GM12873 (cell line): ENCODE data around the gene FAM222B.

Experiments
- TF ChIP-seq, protein P1 (sequence below): IDR thresholded peaks from 2 replicates; pipeline ENCODE4 v1.5.1; 2012; ENCODE audit warnings: low read depth, mild to moderate bottlenecking, moderate library complexity, low read length, control low read depth; ENCODE audit not compliant: insufficient read depth; ENCODE audit errors: missing control alignments

The FAM222B gene

DNA sequence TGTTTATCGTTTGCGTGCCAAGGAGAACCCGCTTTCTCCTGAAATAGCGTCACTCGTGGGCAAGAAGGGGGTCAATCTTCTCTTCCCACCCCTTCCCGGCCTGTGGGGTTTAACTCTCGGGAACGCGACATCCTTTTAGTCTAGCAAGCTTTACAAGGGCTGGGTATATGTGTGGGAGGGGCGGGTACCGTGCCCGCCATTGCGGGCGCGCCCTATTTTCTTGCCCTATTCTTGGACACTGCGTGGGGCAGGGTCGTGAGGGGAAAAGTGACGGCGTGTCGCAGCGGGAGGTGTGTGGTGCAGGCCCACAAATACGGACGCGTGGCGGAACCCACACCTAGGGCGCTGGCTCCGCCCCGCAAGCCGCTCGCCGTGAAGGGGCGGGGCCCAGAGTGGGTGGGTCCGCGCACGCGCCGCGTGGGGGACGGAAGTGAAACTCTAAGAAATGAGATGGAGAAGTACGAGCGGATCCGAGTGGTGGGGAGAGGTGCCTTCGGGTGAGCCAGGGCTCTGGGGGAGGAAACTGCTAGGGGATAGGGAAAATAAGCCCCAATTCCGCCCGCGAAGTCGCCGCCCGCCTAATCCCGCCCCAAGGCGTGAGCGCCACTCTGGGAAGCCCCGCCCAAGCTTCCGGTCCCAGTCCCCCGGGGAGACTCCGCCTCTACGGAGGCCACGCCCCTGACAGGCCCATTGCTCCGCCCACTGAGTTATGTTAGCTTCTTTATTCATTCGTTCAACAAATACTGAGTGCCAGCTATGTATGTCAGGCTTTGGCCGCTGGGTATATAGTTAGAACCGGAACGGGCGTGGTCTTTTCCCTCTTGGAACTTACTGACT lies 114.0 kb downstream of the FAM222B start, which contains the start of gene NEK8:
Gene NEK8 (plus strand): TSS at position 425 of the 837 bp plus-strand sequence. CDS start 26 bp downstream, at position 451.
- TF ChIP-seq, protein P1, sequence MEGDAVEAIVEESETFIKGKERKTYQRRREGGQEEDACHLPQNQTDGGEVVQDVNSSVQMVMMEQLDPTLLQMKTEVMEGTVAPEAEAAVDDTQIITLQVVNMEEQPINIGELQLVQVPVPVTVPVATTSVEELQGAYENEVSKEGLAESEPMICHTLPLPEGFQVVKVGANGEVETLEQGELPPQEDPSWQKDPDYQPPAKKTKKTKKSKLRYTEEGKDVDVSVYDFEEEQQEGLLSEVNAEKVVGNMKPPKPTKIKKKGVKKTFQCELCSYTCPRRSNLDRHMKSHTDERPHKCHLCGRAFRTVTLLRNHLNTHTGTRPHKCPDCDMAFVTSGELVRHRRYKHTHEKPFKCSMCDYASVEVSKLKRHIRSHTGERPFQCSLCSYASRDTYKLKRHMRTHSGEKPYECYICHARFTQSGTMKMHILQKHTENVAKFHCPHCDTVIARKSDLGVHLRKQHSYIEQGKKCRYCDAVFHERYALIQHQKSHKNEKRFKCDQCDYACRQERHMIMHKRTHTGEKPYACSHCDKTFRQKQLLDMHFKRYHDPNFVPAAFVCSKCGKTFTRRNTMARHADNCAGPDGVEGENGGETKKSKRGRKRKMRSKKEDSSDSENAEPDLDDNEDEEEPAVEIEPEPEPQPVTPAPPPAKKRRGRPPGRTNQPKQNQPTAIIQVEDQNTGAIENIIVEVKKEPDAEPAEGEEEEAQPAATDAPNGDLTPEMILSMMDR: no peak

DNA sequence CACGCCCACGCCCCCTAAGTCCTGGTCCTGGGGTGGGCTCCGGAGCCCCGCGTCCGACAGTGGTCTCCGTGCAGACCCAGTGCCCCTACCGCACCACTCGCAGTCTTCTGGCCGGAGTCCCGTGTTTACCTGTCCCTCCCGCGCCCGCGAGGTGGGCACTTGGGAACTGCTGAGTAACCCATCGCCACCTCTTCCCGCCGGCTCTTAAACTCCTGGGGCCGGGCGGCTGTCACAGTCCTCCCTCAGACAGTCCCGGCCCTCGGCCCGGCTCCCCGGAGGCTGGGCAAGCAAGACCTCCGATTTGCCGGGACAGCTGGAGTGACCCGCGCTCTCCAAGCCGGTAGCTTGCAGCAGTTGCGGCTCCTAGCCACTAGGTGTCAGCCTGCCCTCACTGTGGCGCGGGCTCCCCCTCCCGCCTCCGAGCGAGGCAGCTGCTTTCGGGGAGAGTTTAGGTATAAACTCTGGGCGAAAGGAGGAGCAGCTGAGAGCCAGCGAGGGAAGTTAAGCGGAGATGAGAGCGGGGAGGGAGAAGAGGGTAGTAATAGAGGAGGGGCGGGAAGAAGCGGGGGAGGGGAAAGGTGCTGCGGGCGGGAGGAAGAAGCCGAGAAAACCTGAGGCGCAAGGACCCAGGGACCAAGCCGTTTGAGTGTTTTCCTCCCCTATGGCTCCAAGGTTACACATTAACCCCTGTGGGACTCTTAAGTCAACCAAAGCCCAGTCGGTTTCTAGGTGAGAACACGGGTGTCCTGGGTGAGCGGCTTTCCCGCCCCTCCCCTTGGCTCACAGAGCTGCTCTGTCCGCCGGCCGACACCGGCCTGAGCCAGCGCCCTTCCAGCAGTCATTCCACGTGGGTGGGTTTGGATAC lies 115.7 kb downstream of the FAM222B start:
- TF ChIP-seq, protein P1: peak; percentile 97

DNA sequence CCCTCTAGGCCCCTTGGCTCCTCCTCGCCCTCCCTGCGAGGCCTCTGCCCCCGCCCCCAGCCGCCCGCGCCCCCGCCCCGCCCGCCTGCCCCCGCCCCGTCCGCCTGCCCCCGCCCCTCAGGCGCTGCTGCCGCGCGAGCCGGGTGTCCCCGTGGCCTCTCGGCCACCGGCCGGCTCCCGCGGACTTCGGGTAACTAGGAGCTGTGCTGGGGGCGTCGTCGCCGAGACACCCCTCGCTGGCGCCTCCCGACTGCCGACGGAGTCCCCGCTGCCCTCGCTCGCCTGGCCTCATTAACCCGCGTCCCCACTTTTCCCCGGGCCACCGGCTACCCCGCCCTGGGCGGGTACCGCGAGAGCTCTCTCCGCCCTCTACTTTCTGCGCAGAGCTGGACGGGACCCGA lies 116.4 kb downstream of the FAM222B start, which contains the start of gene TLCD1:
Gene TLCD1 (minus strand): TSS at position 8 of the 401 bp plus-strand sequence. CDS start 136 bp downstream, outside the sequence.
- TF ChIP-seq, protein P1: no peak

DNA sequence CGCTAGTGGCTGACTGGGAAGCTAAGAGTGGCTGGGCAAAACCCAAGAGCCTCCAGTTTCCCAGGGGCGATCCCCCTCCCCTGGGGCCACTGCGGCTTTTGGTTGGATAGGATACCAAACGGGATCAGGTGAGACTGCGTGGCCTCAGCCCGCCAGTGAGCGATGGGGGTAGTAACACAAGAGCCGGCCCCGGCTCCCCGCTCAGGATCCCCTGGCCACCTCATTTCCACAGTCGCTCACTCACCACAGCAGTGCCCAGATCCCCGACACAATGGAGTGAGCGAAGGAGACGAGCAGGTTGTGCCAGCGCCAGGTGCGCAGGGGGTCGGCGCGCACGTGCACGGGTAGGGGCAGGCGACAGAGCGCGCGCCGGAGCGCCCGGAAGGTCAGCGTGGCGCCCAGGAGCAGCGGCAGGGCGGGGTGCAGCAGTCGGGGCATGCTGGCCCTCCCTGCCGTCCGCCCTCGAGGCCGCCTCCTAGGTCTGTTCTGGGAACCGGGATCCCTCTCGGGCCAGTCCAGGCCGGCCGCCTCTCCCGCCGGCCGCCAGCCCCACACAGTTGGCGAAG lies 116.8 kb downstream of the FAM222B start:
- TF ChIP-seq, protein P1: no peak

DNA sequence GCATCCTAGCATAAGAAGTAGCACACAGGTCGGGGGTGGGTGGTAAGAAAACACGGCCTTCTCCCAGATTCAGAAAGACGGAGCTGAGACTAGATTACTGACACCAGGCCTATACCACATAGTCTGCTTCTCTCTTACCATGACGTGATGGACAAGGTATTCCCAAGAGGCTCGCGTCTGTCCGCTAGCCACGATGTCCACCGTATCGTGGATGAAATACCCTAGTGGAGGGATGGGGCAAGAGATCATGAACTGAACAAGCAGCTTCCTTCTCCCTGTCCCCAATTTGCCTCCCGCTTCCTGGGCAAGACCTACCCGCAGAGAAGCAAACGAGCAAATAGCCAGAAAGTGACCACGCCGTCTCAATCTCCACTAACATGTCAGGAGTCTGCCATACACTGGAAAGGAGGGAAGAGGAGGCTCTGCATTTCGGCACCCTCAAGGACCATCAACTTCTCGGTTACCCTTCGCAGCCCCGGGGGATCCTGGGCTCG lies 117.4 kb downstream of the FAM222B start:
- TF ChIP-seq, protein P1: peak; percentile 43

DNA sequence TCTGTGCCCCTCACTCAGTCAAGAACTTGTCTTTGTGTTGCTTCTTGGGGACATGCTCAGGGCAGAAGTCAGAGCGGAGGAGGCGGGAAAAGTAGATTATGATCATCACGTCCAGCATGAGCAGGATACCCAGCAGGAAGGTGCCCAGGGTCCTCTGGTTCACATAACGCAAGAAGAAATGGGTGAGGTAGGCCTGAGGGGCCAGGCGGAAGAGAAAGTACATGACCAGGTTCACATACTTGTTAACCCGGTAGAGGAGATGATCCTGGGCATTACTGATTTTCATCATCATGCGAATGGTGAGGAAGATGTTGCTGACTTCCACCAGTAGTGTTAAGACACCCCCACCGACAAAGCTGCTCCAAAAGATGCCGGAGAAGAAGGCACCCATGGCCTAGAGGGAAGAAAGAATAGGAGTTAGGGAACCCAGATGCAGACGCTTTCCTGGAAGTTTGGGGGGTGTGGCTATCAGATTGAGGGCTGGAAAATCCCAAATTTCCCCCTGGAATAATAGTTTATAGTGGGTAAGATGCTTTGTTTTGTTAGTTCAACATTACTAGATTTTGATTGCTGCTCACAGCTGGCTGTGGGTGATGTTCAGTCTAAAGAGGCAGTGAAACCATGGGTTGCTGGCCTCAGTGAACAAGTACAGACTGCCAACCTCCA lies 118.0 kb downstream of the FAM222B start:
- TF ChIP-seq, protein P1: no peak
